Trophoblast cell (in vitro differentiated cells and primary cell): Measurements from ENCODE around the gene ZMYM2.

Experiments used
- DNase-seq, 2 donors: peaks; one replicate each; pipeline ENCODE4 v3.0.0-alpha.2; 2016
- H2AFZ ChIP-seq: 2 replicates; pipeline ENCODE4 v1.6.1; 2013; ENCODE audit warnings: low read length, moderate library complexity, mild to moderate bottlenecking; ENCODE audit not compliant: insufficient read depth, poor library complexity
- H2AK5ac ChIP-seq: 2 replicates; pipeline ENCODE4 v1.6.1; 2013; ENCODE audit warnings: mild to moderate bottlenecking, low read length
- H2BK120ac ChIP-seq: 2 replicates; pipeline ENCODE4 v1.6.1; 2013; ENCODE audit warnings: low read length, mild to moderate bottlenecking, moderate library complexity; ENCODE audit not compliant: insufficient read depth, poor library complexity
- H2BK12ac ChIP-seq: 2 replicates; pipeline ENCODE4 v1.6.1; 2013; ENCODE audit warnings: mild to moderate bottlenecking, low read length, moderate library complexity
- H2BK5ac ChIP-seq: 2 replicates; pipeline ENCODE4 v1.6.1; 2013; ENCODE audit warnings: low read length, low read depth, moderate library complexity, mild to moderate bottlenecking; ENCODE audit not compliant: poor library complexity
- H3K14ac ChIP-seq: 2 replicates; pipeline ENCODE4 v1.6.1; 2013; ENCODE audit warnings: mild to moderate bottlenecking, low read length
- H3K18ac ChIP-seq: 2 replicates; pipeline ENCODE4 v1.6.1; 2013; ENCODE audit warnings: mild to moderate bottlenecking, low read length
- H3K23ac ChIP-seq: 2 replicates; pipeline ENCODE4 v1.6.1; 2013; ENCODE audit warnings: low read length
- H3K27ac ChIP-seq: 2 replicates; pipeline ENCODE4 v1.5.1; 2013; ENCODE audit warnings: low read depth, mild to moderate bottlenecking, inconsistent platforms, low read length, moderate library complexity
- H3K27me3 ChIP-seq: 2 replicates; pipeline ENCODE4 v1.6.1; 2013; ENCODE audit warnings: inconsistent platforms, mild to moderate bottlenecking, low read length, moderate library complexity; ENCODE audit not compliant: insufficient read depth
- H3K36me3 ChIP-seq, 2 experiments: 1 replicate in 1 of 2; 2 replicates in 1 of 2; pipeline ENCODE4 v1.6.1; 2013; ENCODE audit warnings: low read length in 2 of 2, mild to moderate bottlenecking in 2 of 2, moderate library complexity in 1 of 2; ENCODE audit not compliant: insufficient read depth in 2 of 2, control insufficient read depth in 1 of 2
- H3K4ac ChIP-seq: 2 replicates; pipeline ENCODE4 v1.6.1; 2013; ENCODE audit warnings: low read depth, mild to moderate bottlenecking, low read length, moderate library complexity
- H3K4me1 ChIP-seq, 2 experiments: 1 replicate in 1 of 2; 2 replicates in 1 of 2; pipeline ENCODE4 v1.6.1; 2013; ENCODE audit warnings: low read length in 2 of 2, mild to moderate bottlenecking in 2 of 2, moderate library complexity in 1 of 2; ENCODE audit not compliant: insufficient read depth in 2 of 2, control insufficient read depth in 1 of 2
- H3K4me2 ChIP-seq: 2 replicates; pipeline ENCODE4 v1.6.1; 2013; ENCODE audit warnings: inconsistent platforms, mild to moderate bottlenecking, low read length, moderate library complexity
- H3K4me3 ChIP-seq: 2 replicates; pipeline ENCODE4 v1.5.1; 2013; ENCODE audit warnings: mild to moderate bottlenecking, low read depth, low read length, inconsistent platforms
- H3K79me1 ChIP-seq: one replicate; pipeline ENCODE4 v1.6.1; 2013; ENCODE audit warnings: low read length
- H3K79me2 ChIP-seq: 2 replicates; pipeline ENCODE4 v1.6.1; 2013; ENCODE audit warnings: low read length, mild to moderate bottlenecking; ENCODE audit not compliant: control insufficient read depth, insufficient read depth, poor library complexity
- H3K9ac ChIP-seq: 2 replicates; pipeline ENCODE4 v1.6.1; 2013; ENCODE audit warnings: mild to moderate bottlenecking, low read length
- H3K9me3 ChIP-seq: 2 replicates; pipeline ENCODE4 v1.6.1; 2013; ENCODE audit warnings: low read depth, mild to moderate bottlenecking, control low read depth, inconsistent platforms, low read length; ENCODE audit not compliant: insufficient read depth
- H4K12ac ChIP-seq: 2 replicates; pipeline ENCODE4 v1.6.1; 2013; ENCODE audit warnings: low read depth, mild to moderate bottlenecking, low read length, moderate library complexity
- H4K8ac ChIP-seq: 2 replicates; pipeline ENCODE4 v1.6.1; 2013; ENCODE audit warnings: low read depth, mild to moderate bottlenecking, low read length, moderate library complexity
- H4K91ac ChIP-seq: one replicate; pipeline ENCODE4 v1.6.1; 2013; ENCODE audit warnings: low read depth, mild to moderate bottlenecking, low read length, moderate library complexity
- WGBS: extraction: QIAGEN DNeasy Blood & Tissue Kit; methylation state at CpG from one replicate; pipeline ENCODE4 v1.1.7; 2013; ENCODE audit warnings: missing lambda C conversion rate; ENCODE audit not compliant: insufficient read length, insufficient coverage; ENCODE audit errors: extremely low coverage; 5-methylcytosine and 5-hydroxymethylcytosine counted together

Gene ZMYM2

DNA sequence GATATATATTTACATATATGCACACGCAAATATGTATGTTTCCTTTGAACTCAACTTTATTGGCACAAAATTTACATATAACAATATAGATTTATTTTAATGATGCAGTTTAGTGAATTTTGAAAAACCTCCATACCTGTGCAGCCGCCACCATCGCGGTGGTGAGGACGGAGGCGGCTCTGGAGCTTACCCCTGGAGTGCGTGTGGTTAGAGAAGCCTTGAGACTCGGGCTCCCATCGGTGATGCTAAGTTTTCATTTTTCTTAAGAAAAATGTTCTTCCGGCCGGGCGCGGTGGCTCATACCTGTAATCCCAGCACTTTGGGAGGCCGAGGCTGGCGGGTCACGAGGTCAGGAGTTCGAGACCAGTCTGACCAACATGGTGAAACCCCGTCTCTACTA, 170.5 kb downstream of the ZMYM2 start:
- H2BK120ac ChIP-seq, result no peak overlapping the region
- H4K8ac ChIP-seq, result no peak overlapping the region
- no peak overlapping the region for H3K4me2 ChIP-seq
- H2AFZ ChIP-seq, result no peak overlapping the region
- H3K23ac ChIP-seq, result no peak overlapping the region
- H3K4me1 ChIP-seq, result peaks cover 2 to 9% of the 10 kb centered on the region in 2 experiments
- no peaks in the 10 kb centered on the region for H3K79me1 ChIP-seq
- no peak overlapping the region for H3K4ac ChIP-seq
- no peaks in the 10 kb centered on the region for H3K9me3 ChIP-seq
- DNase-seq, result no peak
- no peak overlapping the region for H4K12ac ChIP-seq
- no peak overlapping the region for H2BK5ac ChIP-seq
- no peak overlapping the region for H4K91ac ChIP-seq
- peaks cover 2% of the 10 kb centered on the region for H3K79me2 ChIP-seq
- H3K4me3 ChIP-seq, result no peak overlapping the region
- no peak overlapping the region for H3K18ac ChIP-seq
- H3K9ac ChIP-seq, result no peak overlapping the region
- WGBS, result no CpG with 5 or more reads among the region's 18 CpGs
- no peak overlapping the region for H2AK5ac ChIP-seq
- H3K36me3 ChIP-seq, result no peaks in the 10 kb centered on the region
- peaks cover 1% of the 10 kb centered on the region for H3K27me3 ChIP-seq
- no peak overlapping the region for H3K14ac ChIP-seq
- no peak overlapping the region for H3K27ac ChIP-seq
- no peak overlapping the region for H2BK12ac ChIP-seq

DNA sequence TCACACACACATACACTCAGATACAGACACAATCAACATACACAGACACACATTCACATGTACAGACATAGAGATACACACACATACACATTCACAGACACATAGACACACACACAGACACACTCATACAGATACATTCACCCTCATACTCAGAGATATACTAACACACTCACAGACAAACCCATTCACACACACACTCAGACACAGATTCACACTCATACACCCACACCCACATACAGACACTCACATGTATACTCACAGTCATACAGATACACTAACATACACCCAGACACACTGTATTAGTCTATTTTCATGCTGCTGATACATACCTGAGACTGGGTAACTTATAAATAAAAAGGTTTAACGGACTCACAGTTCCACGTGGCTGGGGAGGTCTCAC, 171.5 kb downstream of the ZMYM2 start:
- Histone ChIP-seq H3K27ac (no peak overlapping the region), H3K79me1 (no peaks in the 10 kb centered on the region)
- WGBS, result no CpG with 5 or more reads among the region's 2 CpGs

DNA sequence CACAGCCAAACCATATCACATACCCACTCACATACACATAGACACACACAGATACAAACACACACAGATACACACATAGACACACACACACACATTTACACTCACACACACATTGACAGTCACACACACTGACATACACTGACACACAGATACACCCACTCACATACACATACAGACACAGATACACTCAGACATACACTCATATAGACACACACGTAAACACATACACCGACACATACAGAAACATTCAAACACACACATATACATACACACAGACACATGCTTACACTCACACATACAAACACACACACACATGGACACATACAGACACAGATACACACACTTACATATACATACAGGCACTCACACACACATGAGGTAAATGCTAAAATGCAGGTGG, 172.1 kb downstream of the ZMYM2 start:
- no peak overlapping the region for H4K91ac ChIP-seq
- H3K4me2 ChIP-seq, result no peak overlapping the region
- no peaks in the 10 kb centered on the region for H3K79me1 ChIP-seq
- no peak overlapping the region for H4K12ac ChIP-seq
- H2AFZ ChIP-seq, result no peak overlapping the region
- no peak overlapping the region for H3K4ac ChIP-seq
- H3K23ac ChIP-seq, result no peak overlapping the region
- no peak overlapping the region for H3K9ac ChIP-seq
- no peak for DNase-seq
- H3K4me1 ChIP-seq, result peaks cover 2 to 9% of the 10 kb centered on the region in 2 experiments
- WGBS, result no CpG with 5 or more reads among the region's 2 CpGs
- no peak overlapping the region for H2BK120ac ChIP-seq
- H2AK5ac ChIP-seq, result no peak overlapping the region
- H4K8ac ChIP-seq, result no peak overlapping the region
- H3K27ac ChIP-seq, result no peak overlapping the region
- no peaks in the 10 kb centered on the region for H3K9me3 ChIP-seq
- peaks cover 1% of the 10 kb centered on the region for H3K27me3 ChIP-seq
- H3K14ac ChIP-seq, result no peak overlapping the region
- no peak overlapping the region for H2BK12ac ChIP-seq
- peaks cover 2% of the 10 kb centered on the region for H3K79me2 ChIP-seq
- H3K18ac ChIP-seq, result no peak overlapping the region
- no peaks in the 10 kb centered on the region for H3K36me3 ChIP-seq
- no peak overlapping the region for H2BK5ac ChIP-seq
- H3K4me3 ChIP-seq, result no peak overlapping the region

More for the DNA sequence above, 171.5 kb downstream of the ZMYM2 start:
- peaks cover 1% of the 10 kb centered on the region for H3K27me3 ChIP-seq
- H2BK120ac ChIP-seq, result no peak overlapping the region
- H3K23ac ChIP-seq, result no peak overlapping the region
- no peak overlapping the region for H4K8ac ChIP-seq
- H2BK5ac ChIP-seq, result no peak overlapping the region
- H2AK5ac ChIP-seq, result no peak overlapping the region
- no peaks in the 10 kb centered on the region for H3K36me3 ChIP-seq
- H3K4me3 ChIP-seq, result no peak overlapping the region
- H4K12ac ChIP-seq, result no peak overlapping the region
- no peak for DNase-seq
- H3K9ac ChIP-seq, result no peak overlapping the region
- H3K4ac ChIP-seq, result no peak overlapping the region
- H3K9me3 ChIP-seq, result no peaks in the 10 kb centered on the region
- no peak overlapping the region for H3K18ac ChIP-seq
- no peak overlapping the region for H4K91ac ChIP-seq
- peaks cover 2% of the 10 kb centered on the region for H3K79me2 ChIP-seq
- no peak overlapping the region for H2BK12ac ChIP-seq
- no peak overlapping the region for H2AFZ ChIP-seq
- no peak overlapping the region for H3K4me2 ChIP-seq
- peaks cover 2 to 9% of the 10 kb centered on the region in 2 experiments for H3K4me1 ChIP-seq
- no peak overlapping the region for H3K14ac ChIP-seq

DNA sequence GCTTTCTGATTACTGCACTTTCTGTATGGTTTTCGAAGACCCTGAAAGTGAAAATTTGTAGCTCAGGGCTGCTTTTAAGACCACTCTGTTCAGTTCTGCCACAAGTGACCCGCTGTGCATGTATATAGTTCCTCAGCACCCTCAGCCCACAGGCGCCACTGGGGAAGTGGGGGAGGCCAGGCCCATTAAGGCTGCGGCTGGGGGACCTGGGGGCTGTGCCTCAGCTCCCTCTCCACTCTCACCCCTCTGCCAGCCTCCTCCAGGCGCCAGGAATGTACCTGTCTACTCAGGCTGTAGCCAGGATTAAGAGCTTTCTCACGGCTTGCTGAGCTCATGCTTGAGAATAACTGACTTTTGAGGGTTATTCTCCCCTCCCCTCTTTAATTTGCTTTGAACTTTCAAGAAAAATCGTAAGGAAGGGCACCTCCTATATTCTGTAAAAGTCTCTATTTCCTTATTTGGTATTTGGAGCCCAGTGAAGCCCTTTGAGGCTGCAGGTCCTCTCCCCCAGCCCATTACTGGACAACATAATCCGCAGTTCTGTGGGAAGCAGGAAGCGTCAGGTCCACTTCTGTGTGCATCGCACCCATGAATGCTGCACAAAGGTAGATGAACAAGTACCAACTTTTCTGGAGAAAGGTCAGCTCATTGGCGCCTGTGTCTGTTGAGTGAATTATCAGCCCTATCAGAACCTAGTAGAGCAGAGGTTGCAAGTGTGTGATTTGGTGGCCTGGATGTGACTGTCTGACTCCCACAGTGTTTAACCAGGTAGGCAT, 172.7 kb downstream of the ZMYM2 start:
- H2AFZ ChIP-seq, result no peak overlapping the region
- no peak overlapping the region for H4K91ac ChIP-seq
- no peak overlapping the region for H4K8ac ChIP-seq
- H3K79me2 ChIP-seq, result peaks cover 2% of the 10 kb centered on the region
- no peak overlapping the region for H3K4me3 ChIP-seq
- no peak overlapping the region for H4K12ac ChIP-seq
- H3K9me3 ChIP-seq, result no peaks in the 10 kb centered on the region
- H3K79me1 ChIP-seq, result no peaks in the 10 kb centered on the region
- DNase-seq, result no peak
- H3K4me1 ChIP-seq, result peaks cover 2 to 9% of the 10 kb centered on the region in 2 experiments
- no peak overlapping the region for H2BK120ac ChIP-seq
- no peaks in the 10 kb centered on the region for H3K36me3 ChIP-seq
- H3K9ac ChIP-seq, result no peak overlapping the region
- no peak overlapping the region for H3K18ac ChIP-seq
- no peak overlapping the region for H3K4ac ChIP-seq
- no peak overlapping the region for H2AK5ac ChIP-seq
- H3K23ac ChIP-seq, result no peak overlapping the region
- H3K27ac ChIP-seq, result no peak overlapping the region
- H3K27me3 ChIP-seq, result peaks cover 1% of the 10 kb centered on the region
- WGBS, result no CpG with 5 or more reads among the region's 11 CpGs
- no peak overlapping the region for H2BK5ac ChIP-seq
- no peak overlapping the region for H3K14ac ChIP-seq
- H2BK12ac ChIP-seq, result no peak overlapping the region
- no peak overlapping the region for H3K4me2 ChIP-seq
